T47D (cell line): Measurements from ENCODE around the gene CTNNBL1.

Source experiments
- DNase-seq, 2 experiments: peaks; one replicate each; pipeline versions ENCODE4 v3.0.0 to v3.0.0-alpha.2; 2011 to 2012; ENCODE audit warnings: low read depth in 1 of 2, low spot score in 1 of 2
- JUND ChIP-seq: IDR thresholded peaks from 2 replicates; pipeline ENCODE4 v1.6.1; 2012; ENCODE audit warnings: low read depth
- in situ Hi-C: cut with HindIII; loops from 2 replicates; pipeline ENCODE4 v1.10.0; 2016; ENCODE audit warnings: low sequenced_read_pairs, low pct_unique_long_range_greater_than_20kb

Gene CTNNBL1

GRCh38 chr20:37808233-37809070 is 114.6 kb downstream of the CTNNBL1 start:
- in situ Hi-C loops = no loop called here
- no peak for TF ChIP-seq JUND
- no peak for DNase-seq

GRCh38 chr20:37810027-37810426 is 116.2 kb downstream of the CTNNBL1 start:
- in situ Hi-C loops = no loop called here
- no peak for DNase-seq
- no peak for TF ChIP-seq JUND

- DNase-seq = no peak
- in situ Hi-C loops = no loop called here
- no peak for TF ChIP-seq JUND
Observed at GRCh38 chr20:37816003-37816402, 122.2 kb downstream of the CTNNBL1 start.

GRCh38 chr20:37816726-37817125 is 122.9 kb downstream of the CTNNBL1 start:
- in situ Hi-C loops = no loop called here
- DNase-seq = no peak
- TF ChIP-seq JUND = no peak

GRCh38 chr20:37821696-37822095 is 127.9 kb downstream of the CTNNBL1 start:
- in situ Hi-C loops = no loop called here
- DNase-seq = no peak
- no peak for TF ChIP-seq JUND

GRCh38 chr20:37822141-37822601 is 128.3 kb downstream of the CTNNBL1 start:
- in situ Hi-C loops = no loop called here
- no peak for TF ChIP-seq JUND
- no peak for DNase-seq

- no peak for TF ChIP-seq JUND
- in situ Hi-C loops = no loop called here
Observed at GRCh38 chr20:37823296-37823980, 129.6 kb downstream of the CTNNBL1 start.

GRCh38 chr20:37827605-37828004 is 133.8 kb downstream of the CTNNBL1 start:
- TF ChIP-seq JUND = no peak
- DNase-seq = no peak
- in situ Hi-C loops = no loop called here

More at GRCh38 chr20:37823296-37823980, 129.6 kb downstream of the CTNNBL1 start:
- DNase-seq = peak in 1 of 2 experiments; percentile 80

- no peak for DNase-seq
- in situ Hi-C loops = no loop called here
- TF ChIP-seq JUND = no peak
Observed at GRCh38 chr20:37828684-37829083, 134.9 kb downstream of the CTNNBL1 start.

GRCh38 chr20:37829128-37829527 is 135.3 kb downstream of the CTNNBL1 start:
- DNase-seq = no peak
- no peak for TF ChIP-seq JUND
- in situ Hi-C loops = no loop called here

GRCh38 chr20:37833221-37833896 is 139.5 kb downstream of the CTNNBL1 start:
- no peak for TF ChIP-seq JUND
- no peak for DNase-seq
- in situ Hi-C loops = no loop called here

GRCh38 chr20:37836926-37837325 is 143.1 kb downstream of the CTNNBL1 start:
- no peak for DNase-seq

GRCh38 chr20:37837924-37838323 is 144.1 kb downstream of the CTNNBL1 start:
- no peak for TF ChIP-seq JUND
- DNase-seq = no peak
- in situ Hi-C loops = no loop called here

More at GRCh38 chr20:37836926-37837325, 143.1 kb downstream of the CTNNBL1 start:
- in situ Hi-C loops = no loop called here
- no peak for TF ChIP-seq JUND
